ENCODE measurements around the gene KLHL33. TPM values are rescaled to one million over a fixed set of nuclear protein-coding genes. Genes with fewer than 3 reads are reported as not detected.
"Not testable (repeated sequence)": the region's sequence is repeated elsewhere in the genome, so short reads cannot be mapped to it uniquely, and the experiment has no call there.

The KLHL33 gene
- total and polyA plus RNA-seq, 7 donors = 0.23 to 1.4 (median 0.41) TPM

DNA sequence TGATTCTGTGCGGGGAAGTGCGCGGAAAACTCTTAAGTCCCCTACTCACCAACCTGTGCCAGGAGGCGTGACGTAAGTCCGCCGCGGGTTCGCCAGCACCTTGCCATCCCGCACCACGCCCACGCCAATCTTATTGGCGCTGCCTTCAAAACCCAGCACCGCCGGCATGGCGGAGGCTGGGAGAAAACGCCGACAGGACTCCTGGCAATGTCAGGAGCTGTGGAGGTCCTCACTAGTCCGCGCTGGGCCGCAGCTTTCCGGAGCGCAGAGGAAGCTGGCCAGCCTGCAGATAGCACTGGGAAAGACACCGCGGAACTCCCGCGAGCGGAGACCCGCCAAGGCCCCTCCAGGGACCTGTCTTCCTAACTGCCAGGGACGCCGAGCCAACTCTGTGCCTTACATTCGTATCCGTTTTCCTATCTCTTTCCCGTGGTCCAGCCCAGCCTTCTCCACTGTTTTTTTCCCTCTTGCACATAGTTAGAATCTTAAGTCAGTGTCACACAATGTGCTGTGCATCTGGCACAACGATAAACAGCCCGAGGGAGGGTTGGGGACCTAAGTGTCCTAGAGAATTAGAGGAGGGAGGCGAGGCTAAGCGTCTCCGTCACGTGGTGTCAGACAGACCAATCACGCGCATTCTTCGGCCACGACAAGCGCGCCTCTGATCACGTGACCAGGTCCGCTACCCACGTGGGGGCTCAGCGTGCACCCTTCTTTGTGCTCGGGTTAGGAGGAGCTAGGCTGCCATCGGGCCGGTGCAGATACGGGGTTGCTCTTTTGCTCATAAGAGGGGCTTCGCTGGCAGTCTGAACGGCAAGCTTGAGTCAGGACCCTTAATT, 18.8 kb upstream of the KLHL33 start, which contains the start of the genes APEX1 and OSGEP:
Gene APEX1, plus strand, starts transcription at position 711 of the 839 bp plus-strand sequence. CDS start 420 bp downstream, outside the sequence.
Gene OSGEP, minus strand, starts transcription at position 297 of the 839 bp plus-strand sequence. Its CDS starts 129 bp downstream, at position 168.
- intact Hi-C loops (cut with DNase I) = loop anchor here (2.0 to 5.0 kb wide), 3 partner anchors 42 to 127 kb away; partner anchors contain the start of genes PARP2 and TEP1
- peaks cover 0 to 39% (median 27%) of the 10 kb centered on the region in 4 donors for H3K4me1 ChIP-seq
- peak; percentile 99 for DNase-seq
- peak within 1 kb of the TSS; percentile 53 to 72 (median 66) for H3K4me3 ChIP-seq
- WGBS, 2 donors = 0% methylated on average over 56 of the region's 56 CpGs
- peaks cover 42 to 64% (median 50%) of the 10 kb centered on the region in 4 donors for H3K36me3 ChIP-seq
- TF ChIP-seq, protein P1, sequence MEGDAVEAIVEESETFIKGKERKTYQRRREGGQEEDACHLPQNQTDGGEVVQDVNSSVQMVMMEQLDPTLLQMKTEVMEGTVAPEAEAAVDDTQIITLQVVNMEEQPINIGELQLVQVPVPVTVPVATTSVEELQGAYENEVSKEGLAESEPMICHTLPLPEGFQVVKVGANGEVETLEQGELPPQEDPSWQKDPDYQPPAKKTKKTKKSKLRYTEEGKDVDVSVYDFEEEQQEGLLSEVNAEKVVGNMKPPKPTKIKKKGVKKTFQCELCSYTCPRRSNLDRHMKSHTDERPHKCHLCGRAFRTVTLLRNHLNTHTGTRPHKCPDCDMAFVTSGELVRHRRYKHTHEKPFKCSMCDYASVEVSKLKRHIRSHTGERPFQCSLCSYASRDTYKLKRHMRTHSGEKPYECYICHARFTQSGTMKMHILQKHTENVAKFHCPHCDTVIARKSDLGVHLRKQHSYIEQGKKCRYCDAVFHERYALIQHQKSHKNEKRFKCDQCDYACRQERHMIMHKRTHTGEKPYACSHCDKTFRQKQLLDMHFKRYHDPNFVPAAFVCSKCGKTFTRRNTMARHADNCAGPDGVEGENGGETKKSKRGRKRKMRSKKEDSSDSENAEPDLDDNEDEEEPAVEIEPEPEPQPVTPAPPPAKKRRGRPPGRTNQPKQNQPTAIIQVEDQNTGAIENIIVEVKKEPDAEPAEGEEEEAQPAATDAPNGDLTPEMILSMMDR (IDR thresholded peaks at IDR 0.05) = no peak
- TF ChIP-seq POLR2A (IDR thresholded peaks at IDR 0.05) (peak; percentile 81 to 82), POLR2AphosphoS5 (IDR thresholded peaks at IDR 0.05) (peak in 3 of 4 donors; percentile 93 to 98 (median 96)), EP300 (IDR thresholded peaks at IDR 0.05) (peak in 1 of 4 donors; percentile 3)
- H3K27me3 ChIP-seq = no peaks in the 10 kb centered on the region
- peak within 1 kb of the TSS; percentile 90 to 93 (median 92) for H3K27ac ChIP-seq
- no peaks in the 10 kb centered on the region for H3K9me3 ChIP-seq

DNA sequence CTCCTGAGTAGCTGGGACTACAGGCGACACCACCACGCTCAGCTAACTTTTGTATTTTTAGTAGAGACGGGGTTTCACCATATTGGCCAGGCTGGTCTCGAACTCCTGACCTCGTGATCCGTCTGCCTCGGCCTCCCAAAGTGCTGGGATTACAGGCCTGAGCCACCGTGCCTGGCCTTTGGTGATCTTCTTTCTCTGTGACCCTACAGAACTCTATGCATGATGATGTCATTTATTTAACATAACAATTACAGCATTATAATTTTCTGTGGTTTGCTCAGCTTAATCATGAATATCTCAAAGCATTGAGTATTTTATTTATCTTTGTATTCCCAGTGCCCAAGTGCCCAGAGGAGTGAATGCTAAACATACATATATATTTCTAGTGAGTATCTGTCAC, 16.9 kb upstream of the KLHL33 start:
- Histone ChIP-seq H3K4me1 (peaks cover 0 to 27% (median 22%) of the 10 kb centered on the region in 4 donors), H3K36me3 (peaks cover 44 to 64% (median 50%) of the 10 kb centered on the region in 4 donors)
- intact Hi-C loops (cut with DNase I); DNase-seq; H3K27me3 ChIP-seq; H3K4me3 ChIP-seq; H3K9me3 ChIP-seq; H3K27ac ChIP-seq: not testable (repeated sequence)
- WGBS, 2 donors = 92 to 95% methylated on average over 8 of the region's 8 CpGs

DNA sequence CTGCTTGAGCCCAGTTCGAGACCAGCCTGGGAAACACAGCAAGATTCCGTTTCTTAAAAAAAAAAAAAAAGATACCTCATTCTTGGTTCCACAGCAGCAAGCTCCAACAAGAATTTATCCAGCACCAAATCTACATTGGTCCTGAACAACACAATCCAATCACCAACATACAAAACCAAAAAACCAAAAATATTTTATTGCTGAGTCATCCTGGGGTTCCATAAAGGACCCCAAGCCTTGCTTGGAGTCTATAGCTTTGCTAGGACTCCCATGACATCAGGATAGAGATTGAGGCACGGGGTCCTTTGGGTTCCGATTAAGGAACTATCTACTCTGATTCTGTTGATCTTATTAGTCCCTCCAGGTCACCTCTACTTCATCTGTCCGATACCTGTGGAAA, 10.9 kb upstream of the KLHL33 start:
- no peak overlapping the region for H3K4me3 ChIP-seq
- no peak overlapping the region for H3K27ac ChIP-seq
- intact Hi-C loops (cut with DNase I) = no loop called here
- no peak for TF ChIP-seq POLR2A (IDR thresholded peaks at IDR 0.05)
- no peak for TF ChIP-seq EP300 (IDR thresholded peaks at IDR 0.05)
- no peak for TF ChIP-seq POLR2AphosphoS5 (IDR thresholded peaks at IDR 0.05)
- TF ChIP-seq, protein P1 (IDR thresholded peaks at IDR 0.05) = no peak
- 96 to 97% methylated on average over 5 of the region's 5 CpGs for WGBS, 2 donors
- H3K9me3 ChIP-seq = no peaks in the 10 kb centered on the region
- no peaks in the 10 kb centered on the region for H3K4me1 ChIP-seq
- H3K27me3 ChIP-seq = no peaks in the 10 kb centered on the region
- DNase-seq = no peak
- peaks cover 37 to 68% (median 51%) of the 10 kb centered on the region in 4 donors for H3K36me3 ChIP-seq

DNA sequence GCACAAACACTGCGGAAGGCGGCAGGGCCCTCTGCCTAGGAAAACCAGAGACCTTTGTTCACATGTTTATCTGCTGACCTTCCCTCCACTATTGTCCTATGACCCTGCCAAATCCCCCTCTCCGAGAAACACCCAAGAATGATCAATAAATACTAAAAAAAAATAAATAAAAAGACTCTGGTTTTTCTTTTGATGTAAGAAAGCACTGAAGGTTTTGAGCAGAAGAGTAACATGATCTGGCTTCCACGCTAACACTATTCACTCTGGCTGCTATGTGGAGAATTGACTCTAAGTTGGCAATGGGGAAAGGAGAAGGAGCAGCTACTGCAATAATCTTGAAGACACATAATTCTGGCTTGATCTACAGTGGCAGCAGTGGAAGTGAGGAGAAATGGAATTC, 7.7 kb upstream of the KLHL33 start:
- H3K27me3 ChIP-seq; H3K27ac ChIP-seq; H3K4me1 ChIP-seq; intact Hi-C loops (cut with DNase I); H3K9me3 ChIP-seq; DNase-seq; H3K4me3 ChIP-seq: not testable (repeated sequence)
- WGBS, 2 donors = 91 to 94% methylated on average over 2 of the region's 4 CpGs
- peaks cover 18 to 35% (median 26%) of the 10 kb centered on the region in 4 donors for H3K36me3 ChIP-seq

DNA sequence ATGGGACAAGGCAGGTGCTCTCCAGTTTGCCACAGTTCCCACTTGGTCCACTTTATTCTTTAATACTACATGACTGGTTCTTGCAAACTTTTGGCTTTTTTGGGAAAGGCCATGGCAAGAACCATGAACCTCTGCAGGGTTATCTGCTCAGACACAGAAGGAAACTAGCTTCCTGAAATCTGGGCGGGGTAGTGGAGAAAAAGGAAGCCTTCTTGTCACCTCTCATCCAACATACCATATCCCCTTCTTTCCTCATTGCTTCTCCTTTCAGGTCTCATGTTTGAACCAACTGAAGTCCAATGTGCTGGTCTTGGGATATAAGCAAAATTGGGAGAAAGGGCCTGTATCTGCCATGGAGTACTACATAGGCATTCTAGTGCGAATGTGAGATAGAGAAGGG, 5.5 kb upstream of the KLHL33 start:
- no peak for TF ChIP-seq POLR2AphosphoS5 (IDR thresholded peaks at IDR 0.05)
- TF ChIP-seq POLR2A (IDR thresholded peaks at IDR 0.05) = no peak
- no peak for TF ChIP-seq EP300 (IDR thresholded peaks at IDR 0.05)
- Histone ChIP-seq H3K4me1 (no peaks in the 10 kb centered on the region), H3K27me3 (no peaks in the 10 kb centered on the region), H3K36me3 (peaks cover 0 to 14% (median 9%) of the 10 kb centered on the region in 4 donors), H3K4me3 (no peak overlapping the region), H3K27ac (no peak overlapping the region), H3K9me3 (no peaks in the 10 kb centered on the region)
- intact Hi-C loops (cut with DNase I) = no loop called here
- DNase-seq = no peak
- 80 to 93% methylated on average over 2 of the region's 2 CpGs for WGBS, 2 donors

DNA sequence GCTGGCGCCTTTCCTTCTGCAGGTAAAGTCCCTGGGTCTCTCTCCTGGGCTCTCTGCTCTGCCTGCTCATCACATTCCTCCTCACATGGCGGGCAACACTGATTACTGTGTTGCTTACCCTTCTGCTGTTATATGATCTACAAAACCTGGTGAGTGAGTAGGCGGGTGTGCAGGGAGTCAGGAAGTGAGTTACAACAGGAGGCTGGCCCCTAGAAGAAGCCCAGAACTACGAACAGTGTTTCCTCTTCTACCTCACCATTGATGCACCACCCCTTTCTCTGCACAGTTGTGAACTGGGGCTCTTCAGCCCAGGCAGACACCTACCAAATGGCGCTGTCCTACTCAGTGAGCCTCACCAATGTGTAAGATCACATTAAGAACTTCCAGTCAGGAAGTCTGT, 4.9 kb upstream of the KLHL33 start:
- H3K27ac ChIP-seq = no peak overlapping the region
- 54 to 83% methylated on average over 5 of the region's 5 CpGs for WGBS, 2 donors
- no peaks in the 10 kb centered on the region for H3K9me3 ChIP-seq
- DNase-seq = no peak
- H3K4me1 ChIP-seq = peaks cover 0 to under 1% (median 0%) of the 10 kb centered on the region in 4 donors
- H3K4me3 ChIP-seq = no peak overlapping the region
- H3K27me3 ChIP-seq = peaks cover 0 to 5% (median 0%) of the 10 kb centered on the region in 3 donors
- TF ChIP-seq, protein P1 (IDR thresholded peaks at IDR 0.05) = no peak
- TF ChIP-seq EP300 (IDR thresholded peaks at IDR 0.05) (no peak), POLR2A (IDR thresholded peaks at IDR 0.05) (no peak), POLR2AphosphoS5 (IDR thresholded peaks at IDR 0.05) (no peak)
- H3K36me3 ChIP-seq = peaks cover 0 to 8% (median 4%) of the 10 kb centered on the region in 4 donors
- intact Hi-C loops (cut with DNase I) = no loop called here

Data from sigmoid colon (tissue), 7 donors.